Measurements from ENCODE around the gene ZNF526. TPM values are rescaled to one million over a fixed set of nuclear protein-coding genes. Genes with fewer than 3 reads are reported as not detected.

Gene ZNF526
- polyA plus RNA-seq, 1 donor from 2014 or later: 2.1 TPM

GRCh38 chr19:42189133-42189532 is 31.0 kb upstream of the ZNF526 start:
- H3K36me3 ChIP-seq (ENCODE audit: insufficient read depth, low read length): no peaks in the 10 kb centered on the region
- H3K27ac ChIP-seq (ENCODE audit: low read length): no peak overlapping the region
- H3K79me2 ChIP-seq (replicated peaks; ENCODE audit: insufficient read depth, low read length): no peaks in the 10 kb centered on the region
- no peak overlapping the region for H2AFZ ChIP-seq (ENCODE audit: low read depth, low read length)
- H4K20me1 ChIP-seq (ENCODE audit: insufficient read depth): no peaks in the 10 kb centered on the region
- TF ChIP-seq EP300 (conservative IDR thresholded peaks at IDR 0.05; ENCODE audit: poor library complexity, severe bottlenecking) (no peak), TAF1 (IDR thresholded peaks at IDR 0.05; ENCODE audit: low read depth) (no peak), CTCF (IDR thresholded peaks at IDR 0.05; ENCODE audit: poor library complexity, severe bottlenecking) (no peak), POLR2AphosphoS5 (IDR thresholded peaks at IDR 0.05) (no peak), SMC3 (conservative IDR thresholded peaks at IDR 0.05; ENCODE audit: poor library complexity) (no peak), REST (IDR thresholded peaks at IDR 0.05; ENCODE audit: borderline replicate concordance) (no peak), MXI1 (conservative IDR thresholded peaks at IDR 0.05; ENCODE audit: poor library complexity, severe bottlenecking) (no peak)
- no peaks in the 10 kb centered on the region for H3K9me2 ChIP-seq (ENCODE audit: insufficient read depth, low read length)
- H3K4me3 ChIP-seq (ENCODE audit: low read length): no peak overlapping the region
- no peak overlapping the region for H3K9ac ChIP-seq (ENCODE audit: low read length)
- H3K27me3 ChIP-seq (ENCODE audit: insufficient read depth, low read depth, low read length): no peaks in the 10 kb centered on the region
- no peaks in the 10 kb centered on the region for H3F3A ChIP-seq (ENCODE audit: insufficient read depth, low read length, poor library complexity, severe bottlenecking)
- no peaks in the 10 kb centered on the region for H3K9me3 ChIP-seq (ENCODE audit: low read length)
- no peak overlapping the region for H3K4me2 ChIP-seq (ENCODE audit: low read length)

- no peaks in the 10 kb centered on the region for H3K9me3 ChIP-seq (ENCODE audit: low read length)
- H3K9me2 ChIP-seq (ENCODE audit: insufficient read depth, low read length): no peaks in the 10 kb centered on the region
- no peak overlapping the region for H3K4me3 ChIP-seq (ENCODE audit: low read length)
- H3K27ac ChIP-seq (ENCODE audit: low read length): no peak overlapping the region
- H4K20me1 ChIP-seq (ENCODE audit: insufficient read depth): no peaks in the 10 kb centered on the region
- no peak overlapping the region for H3K9ac ChIP-seq (ENCODE audit: low read length)
- H3K79me2 ChIP-seq (replicated peaks; ENCODE audit: insufficient read depth, low read length): no peaks in the 10 kb centered on the region
- H2AFZ ChIP-seq (ENCODE audit: low read depth, low read length): no peak overlapping the region
- no peaks in the 10 kb centered on the region for H3F3A ChIP-seq (ENCODE audit: insufficient read depth, low read length, poor library complexity, severe bottlenecking)
- no peaks in the 10 kb centered on the region for H3K27me3 ChIP-seq (ENCODE audit: insufficient read depth, low read depth, low read length)
- TF ChIP-seq MXI1 (conservative IDR thresholded peaks at IDR 0.05; ENCODE audit: poor library complexity, severe bottlenecking) (no peak), EP300 (conservative IDR thresholded peaks at IDR 0.05; ENCODE audit: poor library complexity, severe bottlenecking) (no peak), REST (IDR thresholded peaks at IDR 0.05; ENCODE audit: borderline replicate concordance) (no peak), RAD21 (conservative IDR thresholded peaks at IDR 0.05) (no peak), TAF1 (IDR thresholded peaks at IDR 0.05; ENCODE audit: low read depth) (no peak), EZH2 (IDR thresholded peaks at IDR 0.05; ENCODE audit: borderline replicate concordance, insufficient read depth, low read length, poor library complexity, severe bottlenecking) (no peak), CTCF (IDR thresholded peaks at IDR 0.05; ENCODE audit: poor library complexity, severe bottlenecking) (no peak), SMC3 (conservative IDR thresholded peaks at IDR 0.05; ENCODE audit: poor library complexity) (no peak), POLR2AphosphoS5 (IDR thresholded peaks at IDR 0.05) (no peak)
- no peak overlapping the region for H3K4me2 ChIP-seq (ENCODE audit: low read length)
- no peaks in the 10 kb centered on the region for H3K36me3 ChIP-seq (ENCODE audit: insufficient read depth, low read length)
Observed at GRCh38 chr19:42191330-42191729, 28.8 kb upstream of the ZNF526 start.

Measured in neural cell (in vitro differentiated cells).